Measurements from ENCODE around the gene COMTD1. TPM values are rescaled to one million over a fixed set of nuclear protein-coding genes. Genes with fewer than 3 reads are reported as not detected.

The COMTD1 gene
- total and polyA plus RNA-seq, 2 donors (not counting 3 experiments of a cell fraction or from before 2014, with no cell fraction given) = 18.4 to 18.6 TPM

- Histone ChIP-seq H2AFZ (ENCODE audit: low read depth, low read length) (peak overlapping the region; percentile 77), H3K79me2 (ENCODE audit: control insufficient read depth, insufficient read depth, low read length) (peaks cover 3% of the 10 kb centered on the region), H3K9me1 (replicated peaks; ENCODE audit: control insufficient read depth, extremely low read depth, insufficient read depth, low read length) (no peaks in the 10 kb centered on the region), H3K9me3 (replicated peaks; ENCODE audit: control insufficient read depth, insufficient read depth, low read length) (no peaks in the 10 kb centered on the region), H3K36me3 (ENCODE audit: control insufficient read depth in 2 of 2, extremely low read depth in 1 of 2, insufficient read depth in 2 of 2, low read length in 2 of 2) (peaks cover 7 to 11% of the 10 kb centered on the region in 2 experiments), H3K4me3 (replicated peaks in 1 of 3; ENCODE audit: insufficient read depth in 1 of 3, low read depth in 1 of 3, low read length in 3 of 3) (peak overlapping the region; percentile 22 to 60 (median 42)), H3K27ac (ENCODE audit: insufficient read depth, low read depth, low read length) (no peak overlapping the region), H3K9ac (replicated peaks; ENCODE audit: extremely low read depth, insufficient read depth, low read length) (peak overlapping the region; percentile 11), H3K4me2 (ENCODE audit: insufficient read depth, low read length) (peak overlapping the region; percentile 68), H3K27me3 (ENCODE audit: control insufficient read depth in 2 of 2, insufficient read depth in 2 of 2, low read length in 2 of 2) (no peaks in the 10 kb centered on the region), H4K20me1 (replicated peaks; ENCODE audit: control insufficient read depth, extremely low read depth, insufficient read depth, low read length) (no peaks in the 10 kb centered on the region), H3K4me1 (ENCODE audit: control insufficient read depth, extremely low read depth, insufficient read depth, low read length) (peaks cover 18% of the 10 kb centered on the region)
- POLR2A ChIA-PET = interaction anchor here (0.7 kb wide), 1 partner anchor 35 kb away, joined by 3 read pairs; no protein-coding TSS in a partner anchor
- FAIRE-seq = no peak
- intact Hi-C loops (cut with micrococcal nuclease) (loop anchor here (1.0 to 5.0 kb wide), 5 partner anchors 47 to 1083 kb away; partner anchors contain the start of genes ADK, AP3M1 and SAMD8), dilution Hi-C loops (cut with MboI; ENCODE audit: extremely low pct_ligation_motif_present, low sequenced_read_pairs) (no loop called here)
- CTCF ChIA-PET = interaction anchor here (0.8 to 2.4 kb wide), 9 partner anchors 10 to 1109 kb away, joined by 4 to 50 read pairs (median 9); partner anchors contain the start of genes SAMD8 and VDAC2
- BruUV-seq (replicated peaks) = TSS peak; percentile 5
- no peak for TF ChIP-seq MAX (IDR thresholded peaks at IDR 0.05; ENCODE audit: insufficient read depth, insufficient read length)
- TF ChIP-seq GATA2 (IDR thresholded peaks at IDR 0.05; ENCODE audit: insufficient read depth, insufficient read length, low read depth, low read length) = no peak
- TF ChIP-seq EZH2 (IDR thresholded peaks at IDR 0.05; ENCODE audit: borderline replicate concordance, low read depth, low read length, severe bottlenecking) = no peak
- TF ChIP-seq POLR2A (IDR thresholded peaks at IDR 0.05; ENCODE audit: low read depth, low read length) = no peak
- TF ChIP-seq POLR2AphosphoS5 (IDR thresholded peaks at IDR 0.05; ENCODE audit: insufficient read depth, low read depth, low read length) = no peak
- no peak for TF ChIP-seq MYC (IDR thresholded peaks at IDR 0.05; ENCODE audit: low read depth, low read length)
- TF ChIP-seq FOS (IDR thresholded peaks at IDR 0.05; ENCODE audit: borderline replicate concordance, insufficient read depth, low read length) = no peak
- TF ChIP-seq CTCF (IDR thresholded peaks at IDR 0.05; ENCODE audit: extremely low read depth in 1 of 2, insufficient read depth in 1 of 2, low read depth in 1 of 2, low read length in 2 of 2) = no peak
- no peak for TF ChIP-seq JUN (IDR thresholded peaks at IDR 0.05; ENCODE audit: borderline replicate concordance, insufficient read depth, insufficient read length, low read depth)
- DNase-seq (ENCODE audit: low read depth, low spot score) = no peak
Measured at GRCh38 chr10:75234683-75235374, 928 bp downstream of the COMTD1 start.
